HepG2 (cell line): ENCODE data around the gene XPC. TPM values are rescaled to one million over a fixed set of nuclear protein-coding genes. Genes with fewer than 3 reads are reported as not detected.

ENCODE experiments used
- ATAC-seq: fragments of 200-7000 bp; cut with Tn5 transposase; 3 replicates; pipeline ENCODE4 v1.9.1; 2020; ENCODE audit warnings: mild to moderate bottlenecking, moderate library complexity
- BruUV-seq: library from RNA; stranded (reverse); fragments of 400-500 nt; replicated peaks from 2 replicates; lab custom pipeline; 2021; lab: Mats Ljungman, UMichigan
- CTCF ChIA-PET: fragments of 300-600 bp; formaldehyde crosslinking; extraction: SDS; loops from one replicate; lab custom pipeline; 2021; ENCODE audit warnings: low total read pairs, inconsistent platforms, low intra/inter-chr PET ratio; lab: Yijun Ruan, JAX
- POLR2A ChIA-PET: fragments of 350-600 bp; sonication (Branson Sonifier 250); formaldehyde crosslinking; loops from one replicate; lab custom pipeline; 2020; ENCODE audit warnings: antibody characterized with exemption, inconsistent platforms; lab: Yijun Ruan, JAX
- DNase-seq: peaks from one replicate; pipeline ENCODE4 v3.0.0-alpha.2; 2015; ENCODE audit warnings: low spot score
- FAIRE-seq: peaks from 3 replicates; lab custom pipeline; 2011; peaks lifted over from hg19 to GRCh38; lab: Jason Lieb, UNC
- H2AFZ ChIP-seq: one replicate; pipeline ENCODE4 v1.6.1; 2011; ENCODE audit warnings: low read length, inconsistent platforms
- H3K27ac ChIP-seq: fragments of 300-600 bp; 3 replicates; pipeline ENCODE4 v1.8.0; 2011; ENCODE audit warnings: mixed run types, mild to moderate bottlenecking, mixed read lengths, low read length, inconsistent platforms; ENCODE audit not compliant: insufficient read depth; ENCODE audit errors: extremely low read length
- H3K27me3 ChIP-seq, 2 experiments: fragments of 200-600 bp in 1 of 2; 2 replicates in 1 of 2; 3 replicates in 1 of 2; pipeline versions ENCODE4 v1.6.0 to v1.8.0; 2011; ENCODE audit warnings: low read length in 2 of 2, mild to moderate bottlenecking in 2 of 2, moderate library complexity in 2 of 2, inconsistent platforms in 1 of 2; ENCODE audit not compliant: insufficient read depth in 2 of 2, control insufficient read depth in 1 of 2
- H3K36me3 ChIP-seq, 2 experiments: fragments of 200-600 bp in 1 of 2; replicated peaks in 1 of 2; 2 replicates in 1 of 2; 3 replicates in 1 of 2; pipeline versions ENCODE4 v1.5.1 to v1.8.0; 2011; ENCODE audit warnings: low read length in 2 of 2, inconsistent platforms in 1 of 2; ENCODE audit not compliant: insufficient read depth in 2 of 2, control insufficient read depth in 1 of 2
- H3K4me1 ChIP-seq: 2 replicates; pipeline ENCODE4 v1.5.1; 2012; ENCODE audit warnings: low read length, inconsistent platforms; ENCODE audit not compliant: insufficient read depth
- H3K4me2 ChIP-seq: 2 replicates; pipeline ENCODE4 v1.6.0; 2011; ENCODE audit warnings: low read depth, low read length, inconsistent platforms
- H3K4me3 ChIP-seq, 3 experiments: fragments of 200-600 bp in 1 of 3; sonication (generic), shearing (Covaris generic) in 1 of 3; replicated peaks in 1 of 3; 2 replicates each; pipeline ENCODE4 v1.5.1; 2011 to 2016; ENCODE audit warnings: low read length in 3 of 3, inconsistent platforms in 2 of 3, low read depth in 2 of 3, mild to moderate bottlenecking in 2 of 3, control low read depth in 1 of 3, mixed read lengths in 1 of 3; ENCODE audit not compliant: insufficient read depth in 1 of 3
- H3K79me2 ChIP-seq: one replicate; pipeline ENCODE4 v1.6.1; 2011; ENCODE audit warnings: low read length, inconsistent platforms; ENCODE audit not compliant: insufficient read depth
- H3K9ac ChIP-seq: 2 replicates; pipeline ENCODE4 v1.6.0; 2011; ENCODE audit warnings: mild to moderate bottlenecking, low read depth, low read length, inconsistent platforms; ENCODE audit not compliant: insufficient read depth
- H3K9me3 ChIP-seq: 2 replicates; pipeline ENCODE4 v1.5.1; 2012; ENCODE audit warnings: mild to moderate bottlenecking, low read length
- H4K20me1 ChIP-seq: 2 replicates; pipeline ENCODE4 v1.6.0; 2011; ENCODE audit warnings: inconsistent platforms, mild to moderate bottlenecking, low read length, moderate library complexity; ENCODE audit not compliant: insufficient read depth
- CREB1 ChIP-seq, 2 experiments: fragments of 450-650 bp in 1 of 2; IDR thresholded peaks; 2 replicates each; pipeline ENCODE4 v1.6.1; 2016 to 2017; ENCODE audit warnings: control low read depth in 1 of 2, mild to moderate bottlenecking in 1 of 2, missing compliant biosample characterization in 1 of 2, missing genetic modification characterization in 1 of 2
- DNMT1 ChIP-seq: sonication (generic); formaldehyde crosslinking; IDR thresholded peaks from 2 replicates; pipeline ENCODE4 v1.5.1; 2020; ENCODE audit warnings: mild to moderate bottlenecking, missing genetic modification reagents
- GTF3A ChIP-seq: sonication (generic); formaldehyde crosslinking; conservative IDR thresholded peaks from 2 replicates; pipeline ENCODE4 v1.4.0; 2020; ENCODE audit warnings: mild to moderate bottlenecking, missing genetic modification reagents
- JUN ChIP-seq: sonication (generic); formaldehyde crosslinking; IDR thresholded peaks from 2 replicates; pipeline ENCODE4 v1.4.0; 2020; ENCODE audit warnings: mild to moderate bottlenecking, missing genetic modification reagents
- KDM5B ChIP-seq: sonication (generic); formaldehyde crosslinking; IDR thresholded peaks from 2 replicates; pipeline ENCODE4 v1.4.0; 2020; ENCODE audit warnings: missing genetic modification reagents, mild to moderate bottlenecking, borderline replicate concordance
- NCOA2 ChIP-seq: sonication (generic); formaldehyde crosslinking; IDR thresholded peaks from 2 replicates; pipeline ENCODE4 v1.8.0; 2022; ENCODE audit warnings: inconsistent platforms
- NFYC ChIP-seq: IDR thresholded peaks from 2 replicates; pipeline ENCODE4 v1.6.1; 2016; ENCODE audit warnings: missing genetic modification reagents, missing compliant biosample characterization
- PHF8 ChIP-seq: sonication (generic); formaldehyde crosslinking; IDR thresholded peaks from 2 replicates; pipeline ENCODE4 v1.5.0; 2020; ENCODE audit warnings: missing genetic modification reagents
- TAF1 ChIP-seq: sonication (generic); formaldehyde crosslinking; IDR thresholded peaks from 2 replicates; pipeline ENCODE4 v1.4.0; 2020; ENCODE audit warnings: missing genetic modification reagents
- ZNF556 ChIP-seq: sonication (generic); formaldehyde crosslinking; IDR thresholded peaks from 2 replicates; pipeline ENCODE4 v1.4.0; 2020; ENCODE audit warnings: mild to moderate bottlenecking, missing genetic modification reagents, borderline replicate concordance
- ZNF780A ChIP-seq: sonication (generic); formaldehyde crosslinking; IDR thresholded peaks from 2 replicates; pipeline ENCODE4 v1.8.0; 2022; ENCODE audit warnings: mild to moderate bottlenecking, missing genetic modification reagents, moderate library complexity
- ZZZ3 ChIP-seq: sonication (generic); formaldehyde crosslinking; IDR thresholded peaks from 2 replicates; pipeline ENCODE4 v1.4.0; 2020; ENCODE audit warnings: missing genetic modification reagents, mild to moderate bottlenecking, borderline replicate concordance
- WGBS: methylation state at CpG from one replicate; pipeline ENCODE4 v1.1.6; 2017; ENCODE audit warnings: low lambda C conversion rate; 5-methylcytosine and 5-hydroxymethylcytosine counted together
- in situ Hi-C: cut with HindIII; loops from 2 replicates; pipeline ENCODE4 v1.10.0; 2017; ENCODE audit warnings: low pct_unique_long_range_greater_than_20kb; ENCODE audit not compliant: extremely low pct_ligation_motif_present
- intact Hi-C: fragments of 100-400 bp; cut with micrococcal nuclease; formaldehyde crosslinking; loops from one replicate; pipeline ENCODE4 v1.10.0; 2022; ENCODE audit not compliant: unreplicated experiment
- polyA plus RNA-seq, 8 experiments: library from polyadenylated mRNA; depleted of rRNA in 3 of 8; stranded (reverse) in 7 of 8; unstranded in 1 of 8; fragments of >200 nt; fragmentation: Illumina TruSeq in 4 of 8; extraction: Trizol in 4 of 8; gene quantifications; 2 replicates each; pipeline versions ENCODE4 v1.2.1 to v1.2.3, GENCODE V29; 2011 to 2016; ENCODE audit warnings: low read depth in 4 of 8, missing spikeins in 1 of 8, mixed read lengths in 1 of 8; ENCODE audit not compliant: insufficient read depth in 1 of 8
- total RNA-seq, 5 experiments: library from RNA; depleted of rRNA; stranded (reverse); fragments of >200 nt; fragmentation: Illumina TruSeq; extraction: Trizol; gene quantifications; 2 replicates each; pipeline ENCODE4 v1.2.3, GENCODE V29; 2016; ENCODE audit warnings: low read depth in 1 of 5
- TF ChIP-seq, protein P1 (sequence below): sonication (generic); formaldehyde crosslinking; conservative IDR thresholded peaks from 2 replicates; pipeline ENCODE4 v1.4.0; 2020; ENCODE audit warnings: missing genetic modification reagents
- TF ChIP-seq, protein P2 (sequence below): sonication (generic); formaldehyde crosslinking; IDR thresholded peaks from 2 replicates; pipeline ENCODE4 v1.5.0; 2020; ENCODE audit warnings: mild to moderate bottlenecking, missing genetic modification reagents

Gene XPC
- total and polyA plus RNA-seq, 2 of the 13 experiments (the other 11 are each of a cell fraction or from before 2014, with no cell fraction given) = 9.4 to 24.1 TPM

DNA sequence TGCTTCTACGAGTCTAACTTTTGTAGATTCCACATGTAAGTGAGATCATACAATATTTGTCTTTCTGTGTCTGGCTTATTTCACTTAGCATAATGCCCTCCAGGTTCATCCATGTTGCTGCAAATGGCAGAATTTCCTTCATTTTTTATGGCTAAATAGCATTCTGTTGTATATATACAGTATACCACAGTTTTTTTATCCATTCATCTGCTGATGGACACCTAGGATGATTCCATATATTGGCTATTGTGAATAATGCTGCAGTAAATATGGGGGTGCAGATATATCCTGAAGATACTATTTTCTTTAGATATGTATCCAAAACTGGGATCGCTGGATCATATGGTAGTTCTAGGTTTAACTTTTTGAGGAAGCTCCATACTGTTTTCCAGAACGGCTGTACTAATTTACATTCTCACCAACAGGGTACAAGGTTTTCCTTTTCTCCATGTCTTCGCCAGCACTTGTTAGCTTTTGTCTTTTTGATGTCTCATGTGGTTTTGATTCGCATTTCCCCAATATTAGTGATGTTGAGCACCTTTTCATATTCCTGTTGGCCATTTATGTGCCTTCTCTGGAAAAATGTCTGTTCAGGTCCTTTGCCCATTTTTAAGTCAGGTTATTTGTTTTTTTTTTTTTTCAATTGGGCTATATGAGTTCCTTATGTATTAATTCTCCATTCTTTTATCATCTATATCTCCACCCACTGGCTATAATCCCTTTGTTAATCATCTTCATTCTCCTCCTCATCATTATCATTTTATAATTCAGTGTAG lies 80.6 kb downstream of the XPC start:
- Histone ChIP-seq H3K4me1 (no peaks in the 10 kb centered on the region), H4K20me1 (no peaks in the 10 kb centered on the region), H3K9me3 (no peaks in the 10 kb centered on the region), H3K4me3 (no peak overlapping the region), H2AFZ (no peak overlapping the region), H3K79me2 (no peaks in the 10 kb centered on the region), H3K27ac (no peak overlapping the region), H3K9ac (no peak overlapping the region), H3K27me3 (peaks cover 0 to 10% of the 10 kb centered on the region in 2 experiments; a peak in 2 of 5 replicates), H3K36me3 (no peaks in the 10 kb centered on the region), H3K4me2 (no peak overlapping the region)
- TF ChIP-seq ZZZ3 (CRISPR knock-in tag) (no peak), ZNF780A (CRISPR knock-in tag) (no peak), KDM5B (no peak), PHF8 (CRISPR knock-in tag) (no peak), DNMT1 (CRISPR knock-in tag) (no peak), TAF1 (no peak), JUN (CRISPR knock-in tag) (no peak), ZNF556 (CRISPR knock-in tag) (no peak), CREB1 (IDR thresholded peaks at IDR 0.05) (no peak), CREB1 (CRISPR knock-in tag; IDR thresholded peaks at IDR 0.05) (no peak), NCOA2 (CRISPR knock-in tag) (no peak), NFYC (no peak), GTF3A (CRISPR knock-in tag) (no peak)
- TF ChIP-seq, protein P1, sequence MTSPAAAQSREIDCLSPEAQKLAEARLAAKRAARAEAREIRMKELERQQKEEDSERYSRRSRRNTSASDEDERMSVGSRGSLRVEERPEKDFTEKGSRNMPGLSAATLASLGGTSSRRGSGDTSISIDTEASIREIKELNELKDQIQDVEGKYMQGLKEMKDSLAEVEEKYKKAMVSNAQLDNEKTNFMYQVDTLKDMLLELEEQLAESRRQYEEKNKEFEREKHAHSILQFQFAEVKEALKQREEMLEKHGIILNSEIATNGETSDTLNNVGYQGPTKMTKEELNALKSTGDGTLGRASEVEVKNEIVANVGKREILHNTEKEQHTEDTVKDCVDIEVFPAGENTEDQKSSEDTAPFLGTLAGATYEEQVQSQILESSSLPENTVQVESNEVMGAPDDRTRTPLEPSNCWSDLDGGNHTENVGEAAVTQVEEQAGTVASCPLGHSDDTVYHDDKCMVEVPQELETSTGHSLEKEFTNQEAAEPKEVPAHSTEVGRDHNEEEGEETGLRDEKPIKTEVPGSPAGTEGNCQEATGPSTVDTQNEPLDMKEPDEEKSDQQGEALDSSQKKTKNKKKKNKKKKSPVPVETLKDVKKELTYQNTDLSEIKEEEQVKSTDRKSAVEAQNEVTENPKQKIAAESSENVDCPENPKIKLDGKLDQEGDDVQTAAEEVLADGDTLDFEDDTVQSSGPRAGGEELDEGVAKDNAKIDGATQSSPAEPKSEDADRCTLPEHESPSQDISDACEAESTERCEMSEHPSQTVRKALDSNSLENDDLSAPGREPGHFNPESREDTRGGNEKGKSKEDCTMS (CRISPR knock-in tag) = no peak
- TF ChIP-seq, protein P2, sequence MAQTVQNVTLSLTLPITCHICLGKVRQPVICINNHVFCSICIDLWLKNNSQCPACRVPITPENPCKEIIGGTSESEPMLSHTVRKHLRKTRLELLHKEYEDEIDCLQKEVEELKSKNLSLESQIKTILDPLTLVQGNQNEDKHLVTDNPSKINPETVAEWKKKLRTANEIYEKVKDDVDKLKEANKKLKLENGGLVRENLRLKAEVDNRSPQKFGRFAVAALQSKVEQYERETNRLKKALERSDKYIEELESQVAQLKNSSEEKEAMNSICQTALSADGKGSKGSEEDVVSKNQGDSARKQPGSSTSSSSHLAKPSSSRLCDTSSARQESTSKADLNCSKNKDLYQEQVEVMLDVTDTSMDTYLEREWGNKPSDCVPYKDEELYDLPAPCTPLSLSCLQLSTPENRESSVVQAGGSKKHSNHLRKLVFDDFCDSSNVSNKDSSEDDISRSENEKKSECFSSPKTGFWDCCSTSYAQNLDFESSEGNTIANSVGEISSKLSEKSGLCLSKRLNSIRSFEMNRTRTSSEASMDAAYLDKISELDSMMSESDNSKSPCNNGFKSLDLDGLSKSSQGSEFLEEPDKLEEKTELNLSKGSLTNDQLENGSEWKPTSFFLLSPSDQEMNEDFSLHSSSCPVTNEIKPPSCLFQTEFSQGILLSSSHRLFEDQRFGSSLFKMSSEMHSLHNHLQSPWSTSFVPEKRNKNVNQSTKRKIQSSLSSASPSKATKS (CRISPR knock-in tag) = no peak
- FAIRE-seq (no peak), ATAC-seq (no peak), DNase-seq (no peak)
- POLR2A ChIA-PET = no interaction called here
- CTCF ChIA-PET = no interaction called here
- WGBS = 39% methylated on average over 5 of the region's 5 CpGs
- intact Hi-C loops (no loop called here), in situ Hi-C loops (no loop called here)
- BruUV-seq = no TSS peak
